Suppressor macrophage (primary cell): ENCODE data around the gene RXRA.
A peak's percentile ranks its signal among the peaks of the same experiment; 100 is the strongest.

ENCODE experiments used
- DNase-seq, 4 experiments: peaks; one replicate each; pipeline ENCODE4 v3.0.0-alpha.2; 2020 to 2022

RXRA gene

DNA sequence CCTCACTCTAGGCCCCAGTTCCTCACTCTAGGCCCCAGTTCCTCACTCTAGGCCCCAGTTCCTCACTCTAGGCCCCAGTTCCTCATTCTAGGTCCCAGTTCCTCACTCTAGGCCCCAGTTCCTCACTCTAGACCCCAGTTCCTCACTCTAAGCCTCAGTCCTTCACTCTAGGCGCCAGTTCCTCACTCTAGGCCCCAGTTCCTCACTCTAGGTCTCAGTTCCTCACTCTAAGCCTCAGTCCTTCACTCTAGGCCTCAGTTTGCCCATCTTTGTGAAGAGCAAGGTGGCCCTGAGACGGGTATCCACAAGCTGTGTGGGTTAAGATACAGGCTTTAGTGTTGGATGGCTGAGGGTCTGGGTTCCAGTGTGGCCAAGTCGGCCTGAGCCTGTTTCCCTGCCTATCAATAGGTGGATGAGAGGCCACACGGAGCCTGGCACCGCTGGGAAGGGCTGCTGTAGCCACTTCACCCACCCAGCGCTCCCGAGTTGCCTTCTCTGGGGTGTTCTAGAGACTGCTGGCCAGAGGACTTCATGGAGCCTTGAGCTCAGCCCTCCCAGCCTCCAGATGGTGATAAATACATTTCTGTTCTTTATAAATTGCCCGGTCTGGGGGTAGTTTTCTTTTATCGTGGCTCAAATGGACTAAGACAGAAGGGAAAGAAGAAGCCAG lies 150.2 kb downstream of the RXRA start:
- peak in 2 of 4 experiments; percentile 24 to 49 for DNase-seq

DNA sequence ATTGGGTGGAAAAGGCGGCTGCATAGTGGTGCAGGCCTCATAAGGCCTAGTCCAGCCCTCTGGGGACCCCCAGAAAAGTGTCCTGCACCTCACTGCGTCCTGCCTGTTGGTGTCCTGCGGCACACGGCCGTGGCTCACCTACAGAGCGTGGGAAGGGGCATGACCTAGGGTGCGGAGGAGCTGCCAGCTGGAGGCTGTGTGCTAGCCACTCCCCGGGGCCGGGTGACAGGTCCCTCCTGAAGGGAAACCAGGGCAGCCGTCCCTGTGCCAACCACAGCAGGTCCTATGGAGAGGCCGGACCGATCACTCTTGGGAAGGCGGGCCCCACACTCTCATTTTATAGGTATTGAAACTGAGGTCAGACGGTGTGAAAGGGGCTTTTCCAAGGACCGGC lies 150.7 kb downstream of the RXRA start:
- DNase-seq = no peak

DNA sequence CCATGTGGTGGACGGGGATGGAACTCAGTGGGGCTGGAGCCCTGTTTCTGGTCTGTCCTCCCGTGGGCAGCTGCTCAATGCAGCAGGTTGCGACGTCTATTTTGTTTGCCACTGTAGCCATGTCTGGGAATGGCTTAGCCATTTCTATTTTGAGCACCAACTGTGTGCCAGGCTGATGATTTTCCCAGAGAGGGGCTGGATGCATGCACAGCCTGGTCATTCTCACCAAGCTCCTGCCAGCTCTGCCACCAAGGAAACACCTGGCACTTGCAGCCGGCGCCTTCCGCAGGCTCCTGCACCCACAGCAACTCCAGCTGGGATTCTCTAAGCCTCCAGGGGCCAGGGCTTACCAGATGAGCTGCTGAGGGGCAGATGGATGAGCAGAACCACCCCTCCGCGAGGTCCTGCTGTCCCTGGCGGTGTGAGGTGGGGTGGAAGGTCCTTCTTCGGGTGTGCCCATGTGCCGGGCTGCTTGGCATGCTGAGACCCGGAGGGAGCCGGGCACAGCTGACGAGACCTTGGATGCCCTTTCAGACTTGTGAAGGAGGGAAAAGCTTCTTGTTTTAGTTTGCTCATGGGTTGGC lies 151.2 kb downstream of the RXRA start:
- DNase-seq = no peak

DNA sequence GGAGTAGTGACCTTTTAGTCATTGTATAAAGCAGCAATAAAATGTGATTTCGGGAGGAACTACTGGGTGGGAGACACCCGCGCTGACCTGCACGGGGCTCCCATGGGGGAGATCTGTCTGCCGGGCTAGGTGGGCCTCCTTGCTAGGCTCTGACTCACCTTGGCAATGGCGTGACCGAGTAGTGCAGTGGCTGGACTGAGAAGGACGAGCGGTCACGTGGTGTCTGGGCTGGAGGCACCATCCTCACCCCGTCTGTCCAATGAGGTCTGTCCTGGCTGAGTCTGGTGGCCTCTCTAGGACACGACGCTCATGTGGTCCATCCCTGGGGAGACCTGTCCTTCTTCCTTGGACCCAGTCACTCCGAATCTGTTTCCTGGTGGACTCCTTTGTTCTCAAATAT lies 151.7 kb downstream of the RXRA start:
- DNase-seq = no peak

DNA sequence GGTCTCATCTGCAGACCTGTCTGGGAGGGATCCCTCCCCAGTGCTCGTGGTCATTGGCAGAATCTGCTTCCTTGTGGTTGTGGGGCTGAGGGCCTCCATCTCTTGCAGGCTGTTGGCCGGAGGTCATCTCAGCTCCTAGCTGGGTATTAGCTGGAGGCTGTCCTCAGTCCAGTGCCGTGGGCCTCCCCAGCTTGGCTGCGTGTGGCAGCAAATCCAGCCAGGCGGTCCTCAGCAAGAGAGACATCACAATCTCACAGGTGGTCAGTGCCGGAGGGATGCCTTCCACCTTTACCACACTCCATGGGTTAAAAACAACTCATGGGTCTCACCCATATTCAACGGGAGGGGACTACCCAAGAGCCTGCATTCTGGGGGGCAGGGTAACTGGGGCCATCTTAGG lies 155.5 kb downstream of the RXRA start:
- DNase-seq = no peak

DNA sequence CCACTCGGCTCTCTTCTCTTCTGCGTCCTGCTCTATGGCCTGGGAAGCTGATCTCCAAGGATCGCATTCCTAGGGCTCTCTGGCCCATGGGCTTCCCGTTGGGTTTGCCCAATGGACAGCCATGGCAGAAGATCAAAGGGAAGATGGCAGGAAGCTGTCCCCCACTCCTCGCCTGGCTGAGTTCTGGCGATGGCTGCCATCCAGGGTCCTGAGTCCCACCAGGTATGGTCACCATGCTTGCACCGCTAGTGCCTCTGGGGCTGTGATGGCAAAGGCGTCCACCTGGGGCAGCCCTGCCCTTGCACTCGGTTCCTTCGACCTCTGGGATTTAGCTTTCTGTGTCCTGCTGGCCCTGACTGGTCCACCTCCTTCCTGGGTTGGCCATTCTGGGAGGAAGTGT lies 156.0 kb downstream of the RXRA start:
- DNase-seq = no peak

DNA sequence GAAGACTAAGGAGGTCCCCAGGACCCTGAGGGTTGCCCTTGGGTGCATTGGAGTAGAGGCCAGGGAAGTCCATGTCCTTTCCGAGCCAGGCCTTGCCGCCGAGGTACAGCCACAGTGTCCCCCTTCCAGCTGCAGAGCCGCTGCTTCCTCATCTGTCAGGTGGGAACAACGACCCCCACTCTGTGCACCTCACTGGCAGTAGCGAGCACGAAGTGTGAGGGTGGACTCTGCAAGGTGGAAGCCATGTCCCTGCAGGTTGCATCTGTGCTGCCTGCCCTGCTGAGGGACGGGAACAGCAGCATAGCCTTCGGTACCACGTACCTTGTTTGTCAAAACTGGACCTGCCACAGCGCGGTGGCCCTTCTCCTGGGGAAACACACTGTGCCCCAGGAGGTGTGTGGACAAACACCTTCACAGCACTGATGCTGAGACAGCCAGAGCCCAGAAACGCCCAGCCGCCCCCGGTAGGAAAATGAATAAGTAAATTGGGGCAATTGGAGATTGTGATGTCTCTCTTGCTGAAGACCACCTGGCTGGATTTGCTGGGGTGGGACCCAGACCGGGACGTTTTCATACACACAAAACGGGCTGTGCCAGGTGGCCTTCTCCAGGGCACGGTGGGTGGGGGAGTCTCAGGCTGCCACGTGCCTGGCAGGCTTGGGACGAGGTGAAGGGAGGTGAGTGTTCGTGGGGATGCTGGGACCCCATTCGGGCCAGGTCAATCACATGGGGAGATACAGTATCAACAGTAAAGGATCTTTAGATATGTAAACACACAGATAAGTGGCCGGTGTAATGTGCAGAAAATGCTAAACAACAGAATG lies 157.3 kb downstream of the RXRA start:
- no peak for DNase-seq

DNA sequence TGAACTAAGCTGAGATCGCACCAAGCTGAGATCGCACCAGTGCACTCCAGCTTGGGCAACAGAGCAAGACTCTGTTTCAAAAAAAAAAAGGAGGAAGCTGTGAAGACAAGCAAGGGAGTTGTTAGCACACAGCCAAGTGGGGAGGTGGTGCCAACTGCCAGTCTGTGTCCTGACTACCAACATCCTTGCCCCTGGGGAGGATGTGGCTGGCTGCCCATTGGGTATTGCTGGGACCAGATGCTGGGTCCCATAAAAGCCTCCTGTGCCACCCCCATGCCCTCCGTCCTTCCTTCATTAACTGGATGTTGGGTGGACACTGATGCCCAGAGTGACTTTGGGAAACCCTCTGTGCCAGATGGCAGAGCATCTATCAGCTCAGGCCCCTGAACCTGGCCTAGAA lies 158.2 kb downstream of the RXRA start:
- DNase-seq = peak in 2 of 4 experiments; percentile 27 to 31

DNA sequence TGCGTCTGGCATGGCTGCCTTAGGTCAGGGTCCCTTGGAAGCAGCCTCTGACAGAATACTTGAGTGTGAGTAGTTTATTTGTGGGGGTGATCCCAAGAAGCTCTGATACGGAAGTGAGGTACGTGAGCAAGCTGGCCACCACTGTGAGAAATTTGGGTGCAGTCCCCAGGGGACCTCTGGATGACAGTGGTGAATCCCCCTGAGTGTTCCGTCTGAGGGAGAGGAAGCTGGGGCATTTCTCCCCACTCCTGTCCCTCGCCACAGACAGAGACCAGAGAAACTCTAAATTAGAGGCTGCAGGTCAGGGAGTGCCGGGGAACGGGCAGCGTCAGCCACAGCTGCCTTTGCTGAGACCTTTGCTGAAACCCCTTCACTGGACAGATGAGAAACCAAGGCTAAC lies 159.4 kb downstream of the RXRA start:
- no peak for DNase-seq

DNA sequence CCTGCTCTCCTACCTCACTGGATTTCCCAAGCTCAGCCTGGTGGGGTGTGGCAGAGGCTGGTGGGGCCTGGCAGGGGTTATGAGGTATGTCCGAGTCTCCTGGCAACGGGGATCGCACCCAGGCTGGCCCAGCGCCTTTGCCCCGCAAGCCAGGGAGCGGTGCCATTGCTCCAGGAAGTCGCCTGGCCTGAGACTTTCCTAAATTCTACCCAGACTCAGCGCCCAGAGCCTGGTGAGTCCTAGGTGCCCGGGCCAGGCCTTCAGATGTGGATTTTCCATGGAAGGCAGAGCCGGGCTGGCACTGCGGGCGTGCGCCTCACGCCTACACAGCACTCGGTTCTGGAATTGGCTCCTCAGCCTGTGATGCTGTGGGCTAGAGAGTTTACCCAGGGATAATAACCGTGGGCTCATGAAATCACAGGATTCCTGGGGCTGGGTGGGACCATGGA lies 159.9 kb downstream of the RXRA start:
- no peak for DNase-seq

DNA sequence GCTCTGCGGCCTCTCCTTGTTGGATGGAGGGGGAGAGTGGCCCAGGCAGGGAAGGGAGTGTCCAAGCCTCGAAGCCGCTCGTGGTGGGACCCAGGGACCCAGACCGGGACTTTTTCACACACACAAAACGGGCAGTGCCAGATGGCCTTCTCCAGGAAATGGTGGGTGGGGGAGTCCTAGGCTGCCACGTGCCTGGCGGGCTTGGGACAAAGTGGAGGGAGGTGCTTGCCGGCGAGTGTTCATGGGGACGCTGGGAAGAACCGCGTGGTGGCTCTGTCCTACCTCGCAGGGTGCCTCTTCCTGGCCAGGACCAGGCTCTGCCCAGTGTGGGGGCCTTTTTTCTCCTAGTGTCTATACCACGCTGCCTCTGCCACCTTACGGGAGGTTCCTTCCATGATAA lies 160.3 kb downstream of the RXRA start:
- no peak for DNase-seq
